HL-60 (cell line): ENCODE data around the gene CCDC82.

ENCODE experiments used
- DNase-seq, 2 experiments: peaks; one replicate each; pipeline ENCODE4 v3.0.0-alpha.2; 2010 to 2020; ENCODE audit warnings: low read depth in 1 of 2, low spot score in 1 of 2
- H3K27ac ChIP-seq: fragments of 250-450 bp; sonication (Bioruptor Pico); replicated peaks from 2 replicates; pipeline ENCODE4 v1.5.1; 2020; ENCODE audit warnings: mild to moderate bottlenecking, moderate library complexity
- H3K27me3 ChIP-seq: fragments of 250-450 bp; sonication (Bioruptor Pico); 2 replicates; pipeline ENCODE4 v1.5.1; 2021; ENCODE audit warnings: mild to moderate bottlenecking, moderate library complexity; ENCODE audit not compliant: insufficient read depth, poor library complexity, severe bottlenecking
- H3K4me3 ChIP-seq: replicated peaks from 2 replicates; pipeline ENCODE4 v1.5.1; 2011; ENCODE audit warnings: mild to moderate bottlenecking, control low read depth, low read length; ENCODE audit not compliant: insufficient read depth
- GABPA ChIP-seq: IDR thresholded peaks from 2 replicates; pipeline ENCODE4 v1.6.1; 2012; ENCODE audit warnings: low read depth
- POLR2AphosphoS5 ChIP-seq: IDR thresholded peaks from 2 replicates; pipeline ENCODE4 v1.6.1; 2012; ENCODE audit warnings: low read depth
- SPI1 ChIP-seq: IDR thresholded peaks from 2 replicates; pipeline ENCODE4 v1.6.1; 2012; ENCODE audit warnings: low read depth, mild to moderate bottlenecking, borderline replicate concordance
- TF ChIP-seq, protein P1 (sequence below): IDR thresholded peaks from one replicate; pipeline ENCODE4 v1.5.1; 2011; ENCODE audit warnings: low read length, control low read depth, inconsistent platforms; ENCODE audit not compliant: insufficient read depth
- TF ChIP-seq, protein P2 (sequence below): IDR thresholded peaks from 2 replicates; pipeline ENCODE4 v1.6.1; 2012; ENCODE audit warnings: low read depth; ENCODE audit not compliant: insufficient replicate concordance

The CCDC82 gene

DNA sequence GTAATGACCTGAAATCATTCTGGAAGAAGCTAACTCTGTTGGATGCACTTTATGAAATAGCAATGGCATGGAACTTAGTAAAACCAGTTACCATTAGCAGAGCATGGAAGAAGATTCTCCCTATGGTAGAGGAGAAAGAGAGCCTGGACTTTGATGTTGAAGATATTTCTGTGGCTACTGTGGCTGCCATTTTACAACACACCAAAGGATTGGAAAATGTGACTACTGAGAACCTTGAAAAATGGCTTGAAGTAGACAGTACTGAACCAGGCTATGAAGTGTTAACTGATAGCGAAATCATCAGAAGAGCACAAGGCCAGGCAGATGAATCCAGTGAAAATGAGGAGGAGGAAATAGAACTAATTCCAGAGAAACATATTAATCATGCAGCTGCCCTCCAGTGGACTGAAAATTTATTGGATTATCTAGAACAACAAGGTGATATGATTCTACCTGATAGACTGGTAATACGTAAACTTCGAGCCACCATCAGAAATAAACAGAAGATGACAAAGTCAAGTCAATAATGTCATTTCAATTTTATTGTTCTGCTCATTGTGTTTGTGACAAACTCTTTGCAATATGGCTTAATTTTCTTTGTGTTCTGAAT, 2.1 kb upstream of the CCDC82 start:
- no peak for DNase-seq
- H3K27me3 ChIP-seq = no peaks in the 10 kb centered on the region

DNA sequence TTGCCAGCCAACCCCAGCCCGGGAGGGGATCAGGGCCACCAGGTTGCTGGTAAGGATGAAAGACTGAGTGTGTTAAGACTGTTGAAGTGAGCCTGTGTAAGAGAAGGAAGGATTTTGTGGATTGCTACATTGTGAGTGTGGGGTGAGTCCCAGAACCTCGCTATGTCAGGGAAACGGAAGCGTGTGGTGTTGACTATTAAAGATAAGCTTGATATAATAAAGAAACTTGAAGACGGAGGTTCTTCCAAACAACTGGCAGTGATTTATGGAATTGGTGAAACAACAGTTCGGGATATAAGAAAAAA, 728 bp upstream of the CCDC82 start:
- TF ChIP-seq SPI1 (no peak), GABPA (no peak), POLR2AphosphoS5 (no peak)
- TF ChIP-seq, protein P1, sequence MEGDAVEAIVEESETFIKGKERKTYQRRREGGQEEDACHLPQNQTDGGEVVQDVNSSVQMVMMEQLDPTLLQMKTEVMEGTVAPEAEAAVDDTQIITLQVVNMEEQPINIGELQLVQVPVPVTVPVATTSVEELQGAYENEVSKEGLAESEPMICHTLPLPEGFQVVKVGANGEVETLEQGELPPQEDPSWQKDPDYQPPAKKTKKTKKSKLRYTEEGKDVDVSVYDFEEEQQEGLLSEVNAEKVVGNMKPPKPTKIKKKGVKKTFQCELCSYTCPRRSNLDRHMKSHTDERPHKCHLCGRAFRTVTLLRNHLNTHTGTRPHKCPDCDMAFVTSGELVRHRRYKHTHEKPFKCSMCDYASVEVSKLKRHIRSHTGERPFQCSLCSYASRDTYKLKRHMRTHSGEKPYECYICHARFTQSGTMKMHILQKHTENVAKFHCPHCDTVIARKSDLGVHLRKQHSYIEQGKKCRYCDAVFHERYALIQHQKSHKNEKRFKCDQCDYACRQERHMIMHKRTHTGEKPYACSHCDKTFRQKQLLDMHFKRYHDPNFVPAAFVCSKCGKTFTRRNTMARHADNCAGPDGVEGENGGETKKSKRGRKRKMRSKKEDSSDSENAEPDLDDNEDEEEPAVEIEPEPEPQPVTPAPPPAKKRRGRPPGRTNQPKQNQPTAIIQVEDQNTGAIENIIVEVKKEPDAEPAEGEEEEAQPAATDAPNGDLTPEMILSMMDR = no peak
- TF ChIP-seq, protein P2, sequence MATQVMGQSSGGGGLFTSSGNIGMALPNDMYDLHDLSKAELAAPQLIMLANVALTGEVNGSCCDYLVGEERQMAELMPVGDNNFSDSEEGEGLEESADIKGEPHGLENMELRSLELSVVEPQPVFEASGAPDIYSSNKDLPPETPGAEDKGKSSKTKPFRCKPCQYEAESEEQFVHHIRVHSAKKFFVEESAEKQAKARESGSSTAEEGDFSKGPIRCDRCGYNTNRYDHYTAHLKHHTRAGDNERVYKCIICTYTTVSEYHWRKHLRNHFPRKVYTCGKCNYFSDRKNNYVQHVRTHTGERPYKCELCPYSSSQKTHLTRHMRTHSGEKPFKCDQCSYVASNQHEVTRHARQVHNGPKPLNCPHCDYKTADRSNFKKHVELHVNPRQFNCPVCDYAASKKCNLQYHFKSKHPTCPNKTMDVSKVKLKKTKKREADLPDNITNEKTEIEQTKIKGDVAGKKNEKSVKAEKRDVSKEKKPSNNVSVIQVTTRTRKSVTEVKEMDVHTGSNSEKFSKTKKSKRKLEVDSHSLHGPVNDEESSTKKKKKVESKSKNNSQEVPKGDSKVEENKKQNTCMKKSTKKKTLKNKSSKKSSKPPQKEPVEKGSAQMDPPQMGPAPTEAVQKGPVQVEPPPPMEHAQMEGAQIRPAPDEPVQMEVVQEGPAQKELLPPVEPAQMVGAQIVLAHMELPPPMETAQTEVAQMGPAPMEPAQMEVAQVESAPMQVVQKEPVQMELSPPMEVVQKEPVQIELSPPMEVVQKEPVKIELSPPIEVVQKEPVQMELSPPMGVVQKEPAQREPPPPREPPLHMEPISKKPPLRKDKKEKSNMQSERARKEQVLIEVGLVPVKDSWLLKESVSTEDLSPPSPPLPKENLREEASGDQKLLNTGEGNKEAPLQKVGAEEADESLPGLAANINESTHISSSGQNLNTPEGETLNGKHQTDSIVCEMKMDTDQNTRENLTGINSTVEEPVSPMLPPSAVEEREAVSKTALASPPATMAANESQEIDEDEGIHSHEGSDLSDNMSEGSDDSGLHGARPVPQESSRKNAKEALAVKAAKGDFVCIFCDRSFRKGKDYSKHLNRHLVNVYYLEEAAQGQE = no peak
- no peak for DNase-seq
- peak overlapping the region; percentile 81 for H3K27ac ChIP-seq
- peak overlapping the region; percentile 98 for H3K4me3 ChIP-seq
- H3K27me3 ChIP-seq = no peaks in the 10 kb centered on the region

More for the DNA sequence above, 2.1 kb upstream of the CCDC82 start:
- TF ChIP-seq, protein P2 = no peak
- TF ChIP-seq, protein P1 = no peak
- TF ChIP-seq SPI1 = no peak
- no peak overlapping the region for H3K4me3 ChIP-seq
- no peak overlapping the region for H3K27ac ChIP-seq

DNA sequence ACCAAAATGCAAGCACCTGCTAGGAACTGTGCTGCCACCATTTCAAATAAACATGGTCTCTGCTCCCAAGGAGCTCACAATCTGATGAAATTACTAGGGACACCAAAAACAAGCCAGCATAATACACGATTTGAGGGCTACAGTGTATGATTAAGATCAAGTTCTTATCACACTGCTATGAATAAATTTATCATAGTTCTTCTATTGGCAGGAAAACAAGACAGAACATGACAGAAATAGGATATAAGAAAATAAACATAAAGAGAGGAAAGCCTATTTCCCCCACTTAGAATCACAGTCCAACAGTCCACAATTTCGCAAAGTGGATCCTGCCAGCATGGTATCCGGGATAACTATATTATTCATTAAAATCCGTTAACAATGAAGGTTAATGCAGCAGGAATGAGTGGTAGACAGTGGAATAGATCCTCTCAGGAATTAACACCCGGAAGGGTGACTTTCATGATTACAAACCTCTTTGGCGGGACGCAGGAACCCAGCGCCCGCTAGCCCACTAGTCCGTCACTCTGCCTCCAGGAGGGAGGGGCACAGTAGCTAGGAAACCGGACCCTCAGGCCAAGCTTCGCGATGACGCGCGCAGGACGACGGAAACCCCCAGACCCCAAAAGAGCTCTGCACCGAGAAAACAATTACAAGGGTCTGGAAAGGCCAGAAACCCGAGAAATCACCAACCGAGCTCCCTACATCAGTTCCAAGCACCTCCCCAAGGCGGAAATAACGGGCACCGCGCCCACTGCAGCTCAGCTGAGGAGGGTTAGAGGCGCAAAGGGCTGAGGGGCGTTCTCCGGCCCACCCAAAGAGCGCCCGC, 607 bp downstream of the CCDC82 start:
- TF ChIP-seq SPI1 (no peak), GABPA (no peak), POLR2AphosphoS5 (no peak)
- TF ChIP-seq, protein P1 = no peak
- TF ChIP-seq, protein P2 = no peak
- H3K27me3 ChIP-seq = no peaks in the 10 kb centered on the region
- DNase-seq = no peak
- H3K27ac ChIP-seq = peak overlapping the region; percentile 81
- H3K4me3 ChIP-seq = peak overlapping the region; percentile 98
